ENCODE results near the gene IGF1R. TPM values are rescaled to one million over a fixed set of nuclear protein-coding genes. Genes with fewer than 3 reads are reported as not detected.

Gene IGF1R
- total RNA-seq, 1 donor from 2014 or later, result 151 TPM

- H3K27ac ChIP-seq, result no peak overlapping the region
- DNase-seq (ENCODE audit: low spot score in 2 of 2), result no peak
- H3K4me1 ChIP-seq, result peaks cover 0 to 32% of the 10 kb centered on the region in 2 donors
- H3K4me3 ChIP-seq, result no peak overlapping the region
- TF ChIP-seq CTCF (IDR thresholded peaks at IDR 0.05), result no peak
- H3K36me3 ChIP-seq, result no peaks in the 10 kb centered on the region
- H3K27me3 ChIP-seq, result no peaks in the 10 kb centered on the region
- intact Hi-C loops (cut with DNase I), result no loop called here
- no peaks in the 10 kb centered on the region for H3K9me3 ChIP-seq
Observed at GRCh38 chr15:98782801-98783200, 134.5 kb downstream of the IGF1R start.

- H3K4me1 ChIP-seq, result peaks cover 0 to 25% of the 10 kb centered on the region in 2 donors
- TF ChIP-seq CTCF (IDR thresholded peaks at IDR 0.05), result no peak
- no peaks in the 10 kb centered on the region for H3K9me3 ChIP-seq
- intact Hi-C loops (cut with DNase I), result no loop called here
- H3K36me3 ChIP-seq, result no peaks in the 10 kb centered on the region
- no peak for DNase-seq (ENCODE audit: low spot score in 2 of 2)
- no peak overlapping the region for H3K4me3 ChIP-seq
- H3K27me3 ChIP-seq, result no peaks in the 10 kb centered on the region
- no peak overlapping the region for H3K27ac ChIP-seq
Observed at GRCh38 chr15:98785431-98785806, 137.1 kb downstream of the IGF1R start.

- intact Hi-C loops (cut with DNase I), result no loop called here
- H3K4me3 ChIP-seq, result no peak overlapping the region
- H3K9me3 ChIP-seq, result no peaks in the 10 kb centered on the region
- H3K27me3 ChIP-seq, result no peaks in the 10 kb centered on the region
- H3K27ac ChIP-seq, result no peak overlapping the region
- no peak for DNase-seq (ENCODE audit: low spot score in 2 of 2)
- no peak for TF ChIP-seq CTCF (IDR thresholded peaks at IDR 0.05)
- peaks cover 0 to 25% of the 10 kb centered on the region in 2 donors for H3K4me1 ChIP-seq
- H3K36me3 ChIP-seq, result no peaks in the 10 kb centered on the region
Observed at GRCh38 chr15:98785807-98786621, 137.7 kb downstream of the IGF1R start.

GRCh38 chr15:98786717-98787116, 138.4 kb downstream of the IGF1R start:
- Histone ChIP-seq H3K9me3 (no peaks in the 10 kb centered on the region), H3K27ac (no peak overlapping the region), H3K4me3 (no peak overlapping the region), H3K4me1 (peaks cover 0 to 25% of the 10 kb centered on the region in 2 donors), H3K27me3 (no peaks in the 10 kb centered on the region), H3K36me3 (no peaks in the 10 kb centered on the region)
- intact Hi-C loops (cut with DNase I), result no loop called here
- no peak for TF ChIP-seq CTCF (IDR thresholded peaks at IDR 0.05)
- DNase-seq (ENCODE audit: low spot score in 2 of 2), result no peak

- no peak for DNase-seq (ENCODE audit: low spot score in 2 of 2)
- Histone ChIP-seq H3K27ac (no peak overlapping the region), H3K36me3 (no peaks in the 10 kb centered on the region), H3K4me1 (peaks cover 0 to 25% of the 10 kb centered on the region in 2 donors), H3K27me3 (no peaks in the 10 kb centered on the region), H3K4me3 (no peak overlapping the region), H3K9me3 (no peaks in the 10 kb centered on the region)
- intact Hi-C loops (cut with DNase I), result no loop called here
- TF ChIP-seq CTCF (IDR thresholded peaks at IDR 0.05), result no peak
Observed at GRCh38 chr15:98787194-98787593, 138.9 kb downstream of the IGF1R start.

All from ascending aorta (tissue), 2 donors.